H9 (cell line): Measurements from ENCODE around the gene PC. TPM values are rescaled to one million over a fixed set of nuclear protein-coding genes. Genes with fewer than 3 reads are reported as not detected.

Experiments
- DNase-seq: peaks from one replicate; pipeline ENCODE4 v3.0.0-alpha.2; 2017
- H2AFZ ChIP-seq: one replicate; pipeline ENCODE4 v1.6.1; 2013; ENCODE audit warnings: mild to moderate bottlenecking, low read length, control low read depth, moderate library complexity
- H2AK5ac ChIP-seq: 2 replicates; pipeline ENCODE4 v1.6.1; 2013; ENCODE audit warnings: low read length, control low read depth, mixed read lengths; ENCODE audit not compliant: insufficient read length
- H2BK120ac ChIP-seq: one replicate; pipeline ENCODE4 v1.6.1; 2013; ENCODE audit warnings: low read depth, mild to moderate bottlenecking, low read length, control low read depth, inconsistent platforms; ENCODE audit not compliant: poor library complexity, severe bottlenecking
- H2BK12ac ChIP-seq: 2 replicates; pipeline ENCODE4 v1.6.1; 2013; ENCODE audit warnings: low read length, control low read depth, mixed read lengths, low read depth; ENCODE audit not compliant: insufficient read length
- H2BK15ac ChIP-seq: 2 replicates; pipeline ENCODE4 v1.6.1; 2013; ENCODE audit warnings: low read depth, low read length, control low read depth
- H2BK20ac ChIP-seq: one replicate; pipeline ENCODE4 v1.6.1; 2013; ENCODE audit warnings: low read depth, mild to moderate bottlenecking, low read length, control low read depth, inconsistent platforms; ENCODE audit not compliant: poor library complexity, severe bottlenecking
- H2BK5ac ChIP-seq: 2 replicates; pipeline ENCODE4 v1.6.1; 2013; ENCODE audit warnings: low read length, control low read depth, mixed read lengths; ENCODE audit not compliant: insufficient read length
- H3K14ac ChIP-seq: 2 replicates; pipeline ENCODE4 v1.6.1; 2013; ENCODE audit warnings: low read length, control low read depth; ENCODE audit not compliant: insufficient read depth
- H3K18ac ChIP-seq: 2 replicates; pipeline ENCODE4 v1.6.1; 2013; ENCODE audit warnings: low read depth, mild to moderate bottlenecking, mixed read lengths, low read length, control low read depth; ENCODE audit not compliant: insufficient read length
- H3K23ac ChIP-seq: 2 replicates; pipeline ENCODE4 v1.6.1; 2013; ENCODE audit warnings: low read length, control low read depth, mixed read lengths, low read depth; ENCODE audit not compliant: insufficient read length
- H3K23me2 ChIP-seq: 2 replicates; pipeline ENCODE4 v1.6.1; 2013; ENCODE audit warnings: low read depth, mild to moderate bottlenecking, mixed read lengths, low read length, control low read depth; ENCODE audit not compliant: insufficient read length, poor library complexity, severe bottlenecking
- H3K27ac ChIP-seq: 2 replicates; pipeline ENCODE4 v1.5.1; 2013; ENCODE audit warnings: low read length, control low read depth, mixed read lengths, low read depth; ENCODE audit not compliant: insufficient read length
- H3K27me3 ChIP-seq: 2 replicates; pipeline ENCODE4 v1.6.1; 2013; ENCODE audit warnings: low read length, control low read depth, inconsistent platforms; ENCODE audit not compliant: insufficient read depth
- H3K4ac ChIP-seq: 2 replicates; pipeline ENCODE4 v1.6.1; 2013; ENCODE audit warnings: low read depth, mild to moderate bottlenecking, control low read depth, inconsistent platforms, low read length, moderate library complexity
- H3K4me1 ChIP-seq: 2 replicates; pipeline ENCODE4 v1.6.1; 2013; ENCODE audit warnings: low read length, control low read depth, inconsistent platforms; ENCODE audit not compliant: insufficient read depth
- H3K4me2 ChIP-seq: 2 replicates; pipeline ENCODE4 v1.6.1; 2013; ENCODE audit warnings: low read length, control low read depth, mixed read lengths; ENCODE audit not compliant: insufficient read length, insufficient read depth
- H3K56ac ChIP-seq: 2 replicates; pipeline ENCODE4 v1.6.1; 2013; ENCODE audit warnings: low read depth, mild to moderate bottlenecking, mixed read lengths, low read length, control low read depth; ENCODE audit not compliant: insufficient read length
- H3K79me1 ChIP-seq: 2 replicates; pipeline ENCODE4 v1.6.1; 2013; ENCODE audit warnings: low read depth, mild to moderate bottlenecking, moderate library complexity, low read length, control low read depth, inconsistent platforms; ENCODE audit not compliant: insufficient read depth, poor library complexity, severe bottlenecking
- H3K79me2 ChIP-seq: 2 replicates; pipeline ENCODE4 v1.6.1; 2013; ENCODE audit warnings: low read length, control low read depth, inconsistent platforms; ENCODE audit not compliant: insufficient read depth
- H3K9ac ChIP-seq: 2 replicates; pipeline ENCODE4 v1.6.1; 2013; ENCODE audit warnings: low read length, control low read depth, mixed read lengths; ENCODE audit not compliant: insufficient read length; ENCODE audit errors: extremely low read depth
- H3K9me3 ChIP-seq: one replicate; pipeline ENCODE4 v1.6.1; 2013; ENCODE audit warnings: low read depth, low read length, inconsistent platforms; ENCODE audit not compliant: control insufficient read depth
- H3T11ph ChIP-seq: one replicate; pipeline ENCODE4 v1.6.1; 2013; ENCODE audit warnings: mild to moderate bottlenecking, low read length, control low read depth, inconsistent platforms
- H4K20me1 ChIP-seq: one replicate; pipeline ENCODE4 v1.6.1; 2013; ENCODE audit not compliant: control insufficient read depth, insufficient read length, insufficient read depth
- H4K5ac ChIP-seq: 2 replicates; pipeline ENCODE4 v1.6.1; 2013; ENCODE audit warnings: low read depth, mild to moderate bottlenecking, mixed read lengths, low read length, control low read depth; ENCODE audit not compliant: insufficient read length
- H4K8ac ChIP-seq: replicated peaks from 2 replicates; pipeline ENCODE4 v1.6.1; 2013; ENCODE audit warnings: low read length, control low read depth, mixed read lengths, low read depth; ENCODE audit not compliant: insufficient read length
- H4K91ac ChIP-seq: 2 replicates; pipeline ENCODE4 v1.6.1; 2013; ENCODE audit warnings: low read depth, mild to moderate bottlenecking, moderate library complexity, mixed read lengths, low read length, control low read depth; ENCODE audit not compliant: insufficient read length
- H3K27ac Mint-ChIP-seq, 3 experiments: 2 replicates in 2 of 3; 3 replicates in 1 of 3; pipeline ENCODE4 v1.8.0; 2020 to 2021; ENCODE audit warnings: mixed read lengths in 3 of 3, mild to moderate bottlenecking in 1 of 3, moderate library complexity in 1 of 3
- H3K27me3 Mint-ChIP-seq: 2 replicates; pipeline ENCODE4 v1.8.0; 2021; ENCODE audit warnings: low read depth, mild to moderate bottlenecking, moderate library complexity, mixed read lengths
- H3K36me3 Mint-ChIP-seq, 3 experiments: 2 replicates in 2 of 3; 3 replicates in 1 of 3; pipeline ENCODE4 v1.8.0; 2020 to 2021; ENCODE audit warnings: low read depth in 3 of 3, mixed read lengths in 3 of 3; ENCODE audit not compliant: insufficient read depth in 1 of 3
- H3K4me1 Mint-ChIP-seq, 2 experiments: 2 replicates each; pipeline ENCODE4 v1.8.0; 2020; ENCODE audit warnings: mixed read lengths in 2 of 2
- H3K4me3 Mint-ChIP-seq, 2 experiments: 2 replicates in 1 of 2; 3 replicates in 1 of 2; pipeline ENCODE4 v1.8.0; 2020 to 2021; ENCODE audit warnings: mild to moderate bottlenecking in 2 of 2, mixed read lengths in 2 of 2, moderate library complexity in 1 of 2
- H3K9me3 Mint-ChIP-seq, 2 experiments: 2 replicates in 1 of 2; 3 replicates in 1 of 2; pipeline ENCODE4 v1.8.0; 2020; ENCODE audit warnings: mild to moderate bottlenecking in 2 of 2, mixed read lengths in 2 of 2, moderate library complexity in 1 of 2
- CTCF ChIP-seq: fragments of 200-600 bp; sonication (generic); conservative IDR thresholded peaks from 3 replicates; pipeline ENCODE4 v1.8.0; 2021; ENCODE audit warnings: antibody characterized with exemption, mild to moderate bottlenecking
- whole genome bisulfite sequencing: extraction: QIAGEN DNeasy Blood & Tissue Kit; methylation state at CpG from one replicate; pipeline ENCODE4 v1.1.7; 2013; ENCODE audit warnings: missing lambda C conversion rate, low lambda C conversion rate, mixed read lengths; ENCODE audit not compliant: insufficient read length; ENCODE audit errors: extremely low coverage; 5-methylcytosine and 5-hydroxymethylcytosine counted together
- total RNA-seq: library from RNA; stranded (reverse); gene quantifications from 2 replicates; pipeline ENCODE4 v1.2.1, GENCODE V29; 2021

The PC gene
- total RNA-seq, 1 experiment from 2014 or later: 32.6 TPM

GRCh38 chr11:67001332-67001731, 43.1 kb upstream of the PC start:
- H3K36me3 Mint-ChIP-seq: no peaks in the 10 kb centered on the region
- Histone ChIP-seq H4K91ac (no peak overlapping the region), H4K20me1 (no peaks in the 10 kb centered on the region), H2BK120ac (peak overlapping the region; percentile 19), H4K8ac (no peak overlapping the region), H3K9me3 (no peaks in the 10 kb centered on the region), H3K4me1 (no peaks in the 10 kb centered on the region; the same call in 1 of the 2 replicates), H3K4ac (no peak overlapping the region), H2BK15ac (no peak overlapping the region), H3K14ac (no peak overlapping the region), H3K79me1 (no peaks in the 10 kb centered on the region), H3K27ac (no peak overlapping the region), H2BK5ac (no peak overlapping the region), H3K9ac (no peak overlapping the region), H3T11ph (no peak overlapping the region), H3K27me3 (no peaks in the 10 kb centered on the region), H2AFZ (no peak overlapping the region), H3K79me2 (no peaks in the 10 kb centered on the region), H3K4me2 (no peak overlapping the region), H3K56ac (no peak overlapping the region), H3K23ac (no peak overlapping the region), H3K18ac (no peak overlapping the region), H3K23me2 (no peaks in the 10 kb centered on the region), H4K5ac (no peak overlapping the region), H2BK20ac (no peak overlapping the region), H2BK12ac (no peak overlapping the region), H2AK5ac (no peak overlapping the region)
- peaks cover 22 to 24% of the 10 kb centered on the region in 2 experiments for H3K4me1 Mint-ChIP-seq
- H3K27ac Mint-ChIP-seq: no peak overlapping the region
- H3K4me3 Mint-ChIP-seq: no peak overlapping the region
- TF ChIP-seq CTCF: no peak
- DNase-seq: no peak
- H3K27me3 Mint-ChIP-seq: no peaks in the 10 kb centered on the region; the same call in none of the 2 replicates
- no peaks in the 10 kb centered on the region for H3K9me3 Mint-ChIP-seq
- no CpG with 5 or more reads among the region's 5 CpGs for WGBS
